Neural cell (in vitro differentiated cells): ENCODE results near the gene IQGAP1. TPM values are rescaled to one million over a fixed set of nuclear protein-coding genes. Genes with fewer than 3 reads are reported as not detected.

Experiments used
- H2AFZ ChIP-seq: fragments of 200-600, 300-800 bp; sonication (generic), shearing (Covaris generic); 2 replicates; pipeline ENCODE4 v1.6.0; 2014; ENCODE audit warnings: low read depth, mild to moderate bottlenecking, antibody characterized with exemption, low read length, moderate library complexity
- H3F3A ChIP-seq: fragments of 200-600 bp; shearing (Covaris generic); 2 replicates; pipeline ENCODE4 v1.6.1; 2016; ENCODE audit warnings: mild to moderate bottlenecking, moderate library complexity, mixed read lengths, antibody characterized with exemption, low read length; ENCODE audit not compliant: insufficient read depth, poor library complexity, severe bottlenecking
- H3K27ac ChIP-seq: fragments of 200-600, 300-800 bp; sonication (generic), shearing (Covaris generic); 2 replicates; pipeline ENCODE4 v1.5.1; 2014; ENCODE audit warnings: mild to moderate bottlenecking, low read length, moderate library complexity
- H3K27me3 ChIP-seq: fragments of 300-800, 200-600 bp; sonication (generic), shearing (Covaris generic); 2 replicates; pipeline ENCODE4 v1.6.0; 2014; ENCODE audit warnings: mild to moderate bottlenecking, low read depth, low read length, moderate library complexity; ENCODE audit not compliant: insufficient read depth
- H3K36me3 ChIP-seq: fragments of 300-800, 200-600 bp; sonication (generic), shearing (Covaris generic); 2 replicates; pipeline ENCODE4 v1.5.1; 2014; ENCODE audit warnings: mild to moderate bottlenecking, antibody characterized with exemption, low read length, moderate library complexity; ENCODE audit not compliant: insufficient read depth
- H3K4me2 ChIP-seq: fragments of 300-800, 200-600 bp; sonication (generic), shearing (Covaris generic); 2 replicates; pipeline ENCODE4 v1.6.0; 2014; ENCODE audit warnings: mild to moderate bottlenecking, low read length
- H3K4me3 ChIP-seq: fragments of 300-800, 200-600 bp; sonication (generic), shearing (Covaris generic); 2 replicates; pipeline ENCODE4 v1.5.1; 2014; ENCODE audit warnings: mild to moderate bottlenecking, low read length, moderate library complexity
- H3K79me2 ChIP-seq: fragments of 200-600 bp; shearing (Covaris generic); replicated peaks from 2 replicates; pipeline ENCODE4 v1.6.0; 2014; ENCODE audit warnings: mild to moderate bottlenecking, low read length, moderate library complexity; ENCODE audit not compliant: insufficient read depth
- H3K9ac ChIP-seq: fragments of 300-800, 200-600 bp; sonication (generic), shearing (Covaris generic); 2 replicates; pipeline ENCODE4 v1.6.1; 2016; ENCODE audit warnings: mild to moderate bottlenecking, low read length, mixed read lengths
- H3K9me2 ChIP-seq: fragments of 200-600 bp; shearing (Covaris generic); 2 replicates; pipeline ENCODE4 v1.6.1; 2016; ENCODE audit warnings: mild to moderate bottlenecking, low read length, mixed read lengths; ENCODE audit not compliant: insufficient read depth
- H3K9me3 ChIP-seq: fragments of 200-600, 300-800 bp; sonication (generic), shearing (Covaris generic); 2 replicates; pipeline ENCODE4 v1.6.1; 2016; ENCODE audit warnings: mild to moderate bottlenecking, mixed run types, low read length, moderate library complexity, mixed read lengths
- H4K20me1 ChIP-seq: fragments of 200-600 bp; shearing (Covaris generic); 2 replicates; pipeline ENCODE4 v1.6.1; 2016; ENCODE audit warnings: mild to moderate bottlenecking, mixed run types; ENCODE audit not compliant: insufficient read depth
- CTCF ChIP-seq: fragments of 450-650 bp; IDR thresholded peaks from 2 replicates; pipeline ENCODE4 v1.5.1; 2014; ENCODE audit warnings: antibody characterized with exemption, mild to moderate bottlenecking, moderate library complexity; ENCODE audit not compliant: poor library complexity, severe bottlenecking
- EP300 ChIP-seq: fragments of 450-650 bp; conservative IDR thresholded peaks from 2 replicates; pipeline ENCODE4 v1.6.1; 2014; ENCODE audit warnings: antibody characterized with exemption, mild to moderate bottlenecking, moderate library complexity; ENCODE audit not compliant: poor library complexity, severe bottlenecking
- EZH2 ChIP-seq: fragments of 200-600, 300-800 bp; shearing (Covaris generic), sonication (generic); IDR thresholded peaks from 2 replicates; pipeline ENCODE4 v1.6.1; 2014; ENCODE audit warnings: antibody characterized with exemption, low read length, borderline replicate concordance, mild to moderate bottlenecking; ENCODE audit not compliant: insufficient read depth, poor library complexity, severe bottlenecking
- MXI1 ChIP-seq: fragments of 450-650 bp; conservative IDR thresholded peaks from 2 replicates; pipeline ENCODE4 v1.6.1; 2014; ENCODE audit warnings: antibody characterized with exemption, mild to moderate bottlenecking; ENCODE audit not compliant: poor library complexity, severe bottlenecking
- POLR2AphosphoS5 ChIP-seq: IDR thresholded peaks from 2 replicates; pipeline ENCODE4 v1.6.1; 2012
- RAD21 ChIP-seq: fragments of 450-650 bp; conservative IDR thresholded peaks from 2 replicates; pipeline ENCODE4 v1.6.1; 2014; ENCODE audit warnings: antibody characterized with exemption, mild to moderate bottlenecking, moderate library complexity
- REST ChIP-seq: IDR thresholded peaks from 2 replicates; pipeline ENCODE4 v1.6.1; 2012; ENCODE audit warnings: borderline replicate concordance
- SMC3 ChIP-seq: fragments of 450-650 bp; conservative IDR thresholded peaks from 2 replicates; pipeline ENCODE4 v1.6.1; 2014; ENCODE audit warnings: antibody characterized with exemption, mild to moderate bottlenecking, moderate library complexity; ENCODE audit not compliant: poor library complexity
- TAF1 ChIP-seq: IDR thresholded peaks from 2 replicates; pipeline ENCODE4 v1.6.1; 2012; ENCODE audit warnings: low read depth
- polyA plus RNA-seq: library from polyadenylated mRNA; depleted of rRNA; stranded (reverse); fragments of >200 nt; gene quantifications from 2 replicates; pipeline ENCODE4 v1.2.3, GENCODE V29; 2014

Gene IQGAP1
- polyA plus RNA-seq, 1 donor from 2014 or later = 16.6 TPM

GRCh38 chr15:90531147-90531546, 143.1 kb downstream of the IQGAP1 start:
- Histone ChIP-seq H4K20me1 (no peaks in the 10 kb centered on the region), H3K4me2 (peak overlapping the region; percentile 96), H3K27me3 (no peaks in the 10 kb centered on the region), H3K27ac (peak overlapping the region; percentile 81), H3K79me2 (peaks cover 37% of the 10 kb centered on the region), H3K4me3 (peak overlapping the region; percentile 85), H3K9me3 (no peaks in the 10 kb centered on the region), H3K9ac (peak overlapping the region; percentile 90), H3K9me2 (no peaks in the 10 kb centered on the region), H3K36me3 (no peaks in the 10 kb centered on the region), H2AFZ (peak overlapping the region; percentile 74), H3F3A (no peaks in the 10 kb centered on the region)
- no peak for TF ChIP-seq CTCF
- no peak for TF ChIP-seq RAD21
- no peak for TF ChIP-seq EP300
- TF ChIP-seq SMC3 = no peak
- TF ChIP-seq TAF1 = no peak
- no peak for TF ChIP-seq POLR2AphosphoS5
- no peak for TF ChIP-seq EZH2
- TF ChIP-seq MXI1 = no peak
- no peak for TF ChIP-seq REST

GRCh38 chr15:90535254-90535653, 147.2 kb downstream of the IQGAP1 start:
- Histone ChIP-seq H3K9me2 (no peaks in the 10 kb centered on the region), H3K4me3 (no peak overlapping the region), H4K20me1 (no peaks in the 10 kb centered on the region), H3F3A (no peaks in the 10 kb centered on the region), H3K36me3 (no peaks in the 10 kb centered on the region), H3K9ac (no peak overlapping the region), H3K27me3 (no peaks in the 10 kb centered on the region), H3K27ac (no peak overlapping the region), H3K9me3 (no peaks in the 10 kb centered on the region), H3K79me2 (peaks cover 42% of the 10 kb centered on the region), H2AFZ (no peak overlapping the region), H3K4me2 (no peak overlapping the region)
- TF ChIP-seq POLR2AphosphoS5 (no peak), SMC3 (no peak), REST (no peak), EP300 (no peak), EZH2 (no peak), RAD21 (no peak), CTCF (no peak), MXI1 (no peak), TAF1 (no peak)
